ENCODE results near the gene VAV1. TPM values are rescaled to one million over a fixed set of nuclear protein-coding genes. Genes with fewer than 3 reads are reported as not detected.

VAV1 gene
- total and polyA plus RNA-seq, 2 donors (not counting 3 experiments of a cell fraction or from before 2014, with no cell fraction given) = not detected

GRCh38 chr19:6825076-6825774, 52.7 kb downstream of the VAV1 start:
- no peaks in the 10 kb centered on the region for H3K79me2 ChIP-seq (ENCODE audit: control insufficient read depth, insufficient read depth, low read length)
- no peaks in the 10 kb centered on the region for H3K9me3 ChIP-seq (replicated peaks; ENCODE audit: control insufficient read depth, insufficient read depth, low read length)
- H3K4me2 ChIP-seq (ENCODE audit: insufficient read depth, low read length) = no peak overlapping the region
- FAIRE-seq (no peak), DNase-seq (ENCODE audit: low read depth, low spot score) (no peak)
- ChIA-PET POLR2A (no interaction called here), CTCF (no interaction called here)
- no peak overlapping the region for H3K27ac ChIP-seq (ENCODE audit: insufficient read depth, low read depth, low read length)
- intact Hi-C loops (cut with micrococcal nuclease) (no loop called here), dilution Hi-C loops (cut with MboI; ENCODE audit: extremely low pct_ligation_motif_present, low sequenced_read_pairs) (no loop called here)
- no peak overlapping the region for H2AFZ ChIP-seq (ENCODE audit: low read depth, low read length)
- H3K4me1 ChIP-seq (ENCODE audit: control insufficient read depth, extremely low read depth, insufficient read depth, low read length) = no peaks in the 10 kb centered on the region
- H3K36me3 ChIP-seq (ENCODE audit: control insufficient read depth in 2 of 2, extremely low read depth in 1 of 2, insufficient read depth in 2 of 2, low read length in 2 of 2) = no peaks in the 10 kb centered on the region
- BruUV-seq (replicated peaks) = no TSS peak
- TF ChIP-seq POLR2A (IDR thresholded peaks at IDR 0.05; ENCODE audit: low read depth, low read length) (no peak), MYC (IDR thresholded peaks at IDR 0.05; ENCODE audit: low read depth, low read length) (no peak), EZH2 (IDR thresholded peaks at IDR 0.05; ENCODE audit: borderline replicate concordance, low read depth, low read length, severe bottlenecking) (no peak), POLR2AphosphoS5 (IDR thresholded peaks at IDR 0.05; ENCODE audit: insufficient read depth, low read depth, low read length) (no peak), JUN (IDR thresholded peaks at IDR 0.05; ENCODE audit: borderline replicate concordance, insufficient read depth, insufficient read length, low read depth) (no peak), FOS (IDR thresholded peaks at IDR 0.05; ENCODE audit: borderline replicate concordance, insufficient read depth, low read length) (no peak), GATA2 (IDR thresholded peaks at IDR 0.05; ENCODE audit: insufficient read depth, insufficient read length, low read depth, low read length) (no peak)
- TF ChIP-seq, protein P1, sequence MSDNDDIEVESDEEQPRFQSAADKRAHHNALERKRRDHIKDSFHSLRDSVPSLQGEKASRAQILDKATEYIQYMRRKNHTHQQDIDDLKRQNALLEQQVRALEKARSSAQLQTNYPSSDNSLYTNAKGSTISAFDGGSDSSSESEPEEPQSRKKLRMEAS (IDR thresholded peaks at IDR 0.05; ENCODE audit: insufficient read depth, insufficient read length) = no peak
- TF ChIP-seq, protein P2, sequence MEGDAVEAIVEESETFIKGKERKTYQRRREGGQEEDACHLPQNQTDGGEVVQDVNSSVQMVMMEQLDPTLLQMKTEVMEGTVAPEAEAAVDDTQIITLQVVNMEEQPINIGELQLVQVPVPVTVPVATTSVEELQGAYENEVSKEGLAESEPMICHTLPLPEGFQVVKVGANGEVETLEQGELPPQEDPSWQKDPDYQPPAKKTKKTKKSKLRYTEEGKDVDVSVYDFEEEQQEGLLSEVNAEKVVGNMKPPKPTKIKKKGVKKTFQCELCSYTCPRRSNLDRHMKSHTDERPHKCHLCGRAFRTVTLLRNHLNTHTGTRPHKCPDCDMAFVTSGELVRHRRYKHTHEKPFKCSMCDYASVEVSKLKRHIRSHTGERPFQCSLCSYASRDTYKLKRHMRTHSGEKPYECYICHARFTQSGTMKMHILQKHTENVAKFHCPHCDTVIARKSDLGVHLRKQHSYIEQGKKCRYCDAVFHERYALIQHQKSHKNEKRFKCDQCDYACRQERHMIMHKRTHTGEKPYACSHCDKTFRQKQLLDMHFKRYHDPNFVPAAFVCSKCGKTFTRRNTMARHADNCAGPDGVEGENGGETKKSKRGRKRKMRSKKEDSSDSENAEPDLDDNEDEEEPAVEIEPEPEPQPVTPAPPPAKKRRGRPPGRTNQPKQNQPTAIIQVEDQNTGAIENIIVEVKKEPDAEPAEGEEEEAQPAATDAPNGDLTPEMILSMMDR (IDR thresholded peaks at IDR 0.05; ENCODE audit: extremely low read depth in 1 of 2, insufficient read depth in 1 of 2, low read depth in 1 of 2, low read length in 2 of 2) = no peak
- no peaks in the 10 kb centered on the region for H4K20me1 ChIP-seq (replicated peaks; ENCODE audit: control insufficient read depth, extremely low read depth, insufficient read depth, low read length)
- H3K9ac ChIP-seq (replicated peaks; ENCODE audit: extremely low read depth, insufficient read depth, low read length) = no peak overlapping the region
- H3K9me1 ChIP-seq (replicated peaks; ENCODE audit: control insufficient read depth, extremely low read depth, insufficient read depth, low read length) = no peaks in the 10 kb centered on the region
- H3K27me3 ChIP-seq (ENCODE audit: control insufficient read depth in 2 of 2, insufficient read depth in 2 of 2, low read length in 2 of 2) = no peaks in the 10 kb centered on the region
- no peak overlapping the region for H3K4me3 ChIP-seq (replicated peaks in 1 of 3; ENCODE audit: insufficient read depth in 1 of 3, low read depth in 1 of 3, low read length in 3 of 3)
